A549 (cell line): ENCODE results near the gene LMAN1L.

Experiments
- CHD2 ChIP-seq: fragments of 150-350 bp; IDR thresholded peaks from 2 replicates; pipeline ENCODE4 v1.6.1; 2014; ENCODE audit warnings: low read length; ENCODE audit not compliant: partially characterized antibody
- EP300 ChIP-seq, 2 experiments: fragments of >200 bp; sonication (Bioruptor Twin); formaldehyde crosslinking; IDR thresholded peaks; 2 replicates in 1 of 2; 3 replicates in 1 of 2; pipeline ENCODE4 v1.6.1; 2016 to 2017
- MYC ChIP-seq: IDR thresholded peaks from 2 replicates; pipeline ENCODE4 v1.6.1; 2012; ENCODE audit warnings: mild to moderate bottlenecking, inconsistent platforms, low read length, improper control_type of control experiment, borderline replicate concordance
- POLR2A ChIP-seq: IDR thresholded peaks from 2 replicates; pipeline ENCODE4 v1.6.1; 2012; ENCODE audit warnings: mild to moderate bottlenecking, low read length
- TF ChIP-seq, protein P1 (sequence below): fragments of >200 bp; sonication (Bioruptor Twin); formaldehyde crosslinking; IDR thresholded peaks from 3 replicates; pipeline ENCODE4 v1.6.1; 2016
- TF ChIP-seq, protein P2 (sequence below): fragments of >200 bp; sonication (Bioruptor Twin); formaldehyde crosslinking; IDR thresholded peaks from 3 replicates; pipeline ENCODE4 v1.5.1; 2016

DNA sequence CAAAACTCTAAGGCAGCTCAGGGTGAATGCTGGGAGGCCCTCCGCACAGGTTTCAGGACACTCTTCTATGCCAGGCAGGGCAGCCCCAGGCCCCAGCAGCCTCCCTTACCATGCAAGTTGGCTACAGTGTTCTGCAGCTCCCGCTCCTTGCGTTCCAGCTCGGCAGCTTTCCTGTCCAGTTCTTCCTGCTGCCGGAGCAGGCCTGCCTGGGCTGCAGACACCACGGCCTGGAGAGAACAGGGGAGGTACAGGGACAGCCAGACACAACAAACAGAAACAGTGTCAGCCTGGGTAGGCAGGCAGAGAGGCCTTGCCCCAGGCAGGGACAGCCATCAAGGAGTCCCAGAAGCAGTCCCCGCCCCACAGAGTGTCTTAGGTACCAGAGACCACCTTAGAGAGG lies 39.3 kb downstream of the LMAN1L start:
- TF ChIP-seq, protein P1, sequence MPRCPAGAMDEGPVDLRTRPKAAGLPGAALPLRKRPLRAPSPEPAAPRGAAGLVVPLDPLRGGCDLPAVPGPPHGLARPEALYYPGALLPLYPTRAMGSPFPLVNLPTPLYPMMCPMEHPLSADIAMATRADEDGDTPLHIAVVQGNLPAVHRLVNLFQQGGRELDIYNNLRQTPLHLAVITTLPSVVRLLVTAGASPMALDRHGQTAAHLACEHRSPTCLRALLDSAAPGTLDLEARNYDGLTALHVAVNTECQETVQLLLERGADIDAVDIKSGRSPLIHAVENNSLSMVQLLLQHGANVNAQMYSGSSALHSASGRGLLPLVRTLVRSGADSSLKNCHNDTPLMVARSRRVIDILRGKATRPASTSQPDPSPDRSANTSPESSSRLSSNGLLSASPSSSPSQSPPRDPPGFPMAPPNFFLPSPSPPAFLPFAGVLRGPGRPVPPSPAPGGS = no peak
- no peak for TF ChIP-seq EP300 (IDR thresholded peaks at IDR 0.05)
- no peak for TF ChIP-seq POLR2A
- TF ChIP-seq, protein P2, sequence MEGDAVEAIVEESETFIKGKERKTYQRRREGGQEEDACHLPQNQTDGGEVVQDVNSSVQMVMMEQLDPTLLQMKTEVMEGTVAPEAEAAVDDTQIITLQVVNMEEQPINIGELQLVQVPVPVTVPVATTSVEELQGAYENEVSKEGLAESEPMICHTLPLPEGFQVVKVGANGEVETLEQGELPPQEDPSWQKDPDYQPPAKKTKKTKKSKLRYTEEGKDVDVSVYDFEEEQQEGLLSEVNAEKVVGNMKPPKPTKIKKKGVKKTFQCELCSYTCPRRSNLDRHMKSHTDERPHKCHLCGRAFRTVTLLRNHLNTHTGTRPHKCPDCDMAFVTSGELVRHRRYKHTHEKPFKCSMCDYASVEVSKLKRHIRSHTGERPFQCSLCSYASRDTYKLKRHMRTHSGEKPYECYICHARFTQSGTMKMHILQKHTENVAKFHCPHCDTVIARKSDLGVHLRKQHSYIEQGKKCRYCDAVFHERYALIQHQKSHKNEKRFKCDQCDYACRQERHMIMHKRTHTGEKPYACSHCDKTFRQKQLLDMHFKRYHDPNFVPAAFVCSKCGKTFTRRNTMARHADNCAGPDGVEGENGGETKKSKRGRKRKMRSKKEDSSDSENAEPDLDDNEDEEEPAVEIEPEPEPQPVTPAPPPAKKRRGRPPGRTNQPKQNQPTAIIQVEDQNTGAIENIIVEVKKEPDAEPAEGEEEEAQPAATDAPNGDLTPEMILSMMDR = no peak
- TF ChIP-seq CHD2 = no peak
- no peak for TF ChIP-seq MYC
